GM19467 (cell line): Measurements from ENCODE around the gene KRT31.
"Not testable (repeated sequence)": the region's sequence is repeated elsewhere in the genome, so short reads cannot be mapped to it uniquely, and the experiment has no call there.

Source experiments
- ATAC-seq: cut with Tn5 transposase; IDR thresholded peaks from one replicate; pipeline ENCODE4 v1.9.1; 2021; ENCODE audit warnings: mild to moderate bottlenecking, moderate library complexity; ENCODE audit not compliant: unreplicated experiment

The KRT31 gene

DNA sequence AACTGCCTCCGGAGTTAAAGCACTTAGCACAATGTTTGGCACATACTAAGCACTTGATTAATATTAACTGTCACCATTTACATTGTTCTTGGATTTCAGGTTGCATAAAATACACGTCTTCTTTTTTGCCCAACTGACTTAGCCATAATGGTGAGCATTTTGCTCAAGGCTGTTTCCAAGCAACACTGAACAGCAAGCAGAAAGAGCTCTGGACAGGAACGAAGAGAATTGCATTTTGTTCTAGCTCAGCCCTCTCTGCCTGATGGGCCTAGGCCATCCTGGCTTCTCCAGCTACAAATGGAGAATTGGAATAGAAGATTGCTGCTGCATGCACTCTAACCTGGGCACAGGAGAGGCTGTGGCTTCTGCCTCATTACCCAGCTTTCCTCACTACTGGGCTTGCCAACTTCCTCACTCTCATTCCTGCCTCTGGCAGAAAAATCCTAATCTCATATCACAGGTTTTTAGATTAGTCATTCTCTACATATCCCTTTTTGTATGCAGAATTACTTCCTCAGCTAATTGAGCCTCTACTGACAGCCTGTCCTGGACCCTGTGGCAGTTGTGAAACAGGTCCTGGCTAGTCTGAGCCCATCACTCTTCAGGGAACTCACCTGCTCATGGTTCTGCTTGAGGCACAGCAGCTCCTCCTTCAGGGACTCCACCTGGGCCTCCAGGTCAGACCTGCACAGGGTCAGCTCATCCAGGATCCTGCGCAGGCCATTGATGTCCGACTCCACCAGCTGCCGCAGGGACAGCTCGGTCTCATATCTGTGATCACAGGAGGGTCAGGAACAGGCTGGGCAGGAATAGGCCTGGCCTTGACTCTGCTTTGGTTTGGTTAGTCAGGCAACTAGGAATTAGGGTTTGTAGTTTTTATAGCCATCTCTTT lies 49.3 kb downstream of the KRT31 start:
- no peak for ATAC-seq

DNA sequence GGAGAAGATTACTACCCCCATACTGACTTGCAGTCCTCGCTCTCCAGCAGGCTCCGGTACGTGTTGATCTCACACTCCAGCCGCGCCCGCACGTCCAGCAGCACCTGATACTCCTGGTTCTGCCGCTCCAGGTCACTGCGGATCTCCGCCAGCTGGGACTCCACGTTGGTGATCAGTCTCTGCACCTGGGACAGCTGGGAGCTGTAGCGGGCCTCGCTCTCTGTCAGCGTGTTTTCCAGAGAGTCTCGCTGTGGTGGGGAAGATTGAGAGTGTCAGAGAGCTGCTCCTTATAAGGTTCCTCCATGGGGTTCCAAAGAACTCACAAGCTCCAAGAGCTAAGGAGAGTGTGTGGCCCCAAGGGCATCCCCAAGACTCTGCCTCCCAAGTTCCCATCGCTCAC lies 51.0 kb downstream of the KRT31 start:
- not testable (repeated sequence) for ATAC-seq

GRCh38 chr17:41345992-41346391 lies 51.4 kb downstream of the KRT31 start:
- no peak for ATAC-seq
